IMR-90 (cell line): ENCODE data around the gene STK35. TPM values are rescaled to one million over a fixed set of nuclear protein-coding genes. Genes with fewer than 3 reads are reported as not detected.

Source experiments
- ATAC-seq: fragments of 200-7000 bp; cut with Tn5 transposase; 2 replicates; pipeline ENCODE4 v1.9.1; 2020; ENCODE audit warnings: low read depth, mild to moderate bottlenecking, moderate library complexity
- BruUV-seq: library from RNA; stranded (reverse); fragments of 400-500 nt; replicated peaks from 2 replicates; lab custom pipeline; 2021; lab: Mats Ljungman, UMichigan
- CTCF ChIA-PET: fragments of 300-600 bp; formaldehyde crosslinking; extraction: SDS; loops from one replicate; lab custom pipeline; 2021; ENCODE audit warnings: antibody characterized with exemption; lab: Yijun Ruan, JAX
- POLR2A ChIA-PET: fragments of 300-600 bp; sonication (Branson Sonifier 250); formaldehyde crosslinking; loops from one replicate; lab custom pipeline; 2022; ENCODE audit warnings: antibody characterized with exemption; ENCODE audit not compliant: unreplicated experiment; lab: Charles Lee
- DNase-seq: peaks from one replicate; pipeline ENCODE4 v3.0.0; 2013
- H2AFZ ChIP-seq: replicated peaks from 2 replicates; pipeline ENCODE3; 2013; ENCODE audit warnings: low read length, mild to moderate bottlenecking; ENCODE audit not compliant: poor library complexity
- H2AK5ac ChIP-seq: 2 replicates; pipeline ENCODE4 v1.6.1; 2013; ENCODE audit warnings: low read depth, low read length, inconsistent platforms
- H2AK9ac ChIP-seq: replicated peaks from 2 replicates; pipeline ENCODE3; 2013; ENCODE audit warnings: mild to moderate bottlenecking, low read depth, low read length, moderate library complexity; ENCODE audit not compliant: poor library complexity
- H2BK120ac ChIP-seq: 2 replicates; pipeline ENCODE4 v1.6.1; 2013; ENCODE audit warnings: low read depth, low read length, inconsistent platforms
- H2BK15ac ChIP-seq: 3 replicates; pipeline ENCODE4 v1.6.1; 2013; ENCODE audit warnings: low read depth, low read length, inconsistent platforms
- H2BK20ac ChIP-seq: 2 replicates; pipeline ENCODE4 v1.6.1; 2013; ENCODE audit warnings: low read depth, mild to moderate bottlenecking, inconsistent platforms, low read length, moderate library complexity
- H2BK5ac ChIP-seq: 2 replicates; pipeline ENCODE4 v1.6.1; 2013; ENCODE audit warnings: mild to moderate bottlenecking, low read depth, low read length, inconsistent platforms; ENCODE audit not compliant: poor library complexity, severe bottlenecking
- H3K14ac ChIP-seq: replicated peaks from 2 replicates; pipeline ENCODE4 v1.6.1; 2013; ENCODE audit warnings: low read depth, low read length, inconsistent platforms
- H3K18ac ChIP-seq: 2 replicates; pipeline ENCODE4 v1.6.1; 2013; ENCODE audit warnings: low read depth, low read length, control low read depth
- H3K23ac ChIP-seq: 2 replicates; pipeline ENCODE4 v1.6.1; 2013; ENCODE audit warnings: low read depth, low read length, inconsistent platforms
- H3K27ac ChIP-seq: 2 replicates; pipeline ENCODE4 v1.5.1; 2013; ENCODE audit warnings: mild to moderate bottlenecking, control low read depth, low read length; ENCODE audit not compliant: insufficient read depth
- H3K27me3 ChIP-seq: 2 replicates; pipeline ENCODE4 v1.6.1; 2013; ENCODE audit warnings: low read length; ENCODE audit not compliant: control insufficient read depth, insufficient read depth
- H3K36me3 ChIP-seq: 2 replicates; pipeline ENCODE4 v1.6.1; 2013; ENCODE audit warnings: low read length, mixed read lengths; ENCODE audit not compliant: control insufficient read depth, insufficient read depth
- H3K4ac ChIP-seq: 2 replicates; pipeline ENCODE4 v1.6.1; 2013; ENCODE audit warnings: low read depth, low read length, inconsistent platforms
- H3K4me1 ChIP-seq: 2 replicates; pipeline ENCODE4 v1.6.1; 2013; ENCODE audit warnings: low read length, mixed read lengths; ENCODE audit not compliant: control insufficient read depth, insufficient read depth
- H3K4me2 ChIP-seq: 2 replicates; pipeline ENCODE4 v1.6.1; 2013; ENCODE audit warnings: low read depth, mild to moderate bottlenecking, control low read depth, low read length, moderate library complexity
- H3K4me3 ChIP-seq: 2 replicates; pipeline ENCODE4 v1.5.1; 2013; ENCODE audit warnings: low read depth, mild to moderate bottlenecking, control low read depth, low read length, moderate library complexity; ENCODE audit not compliant: insufficient read depth
- H3K56ac ChIP-seq: 2 replicates; pipeline ENCODE4 v1.6.1; 2013; ENCODE audit warnings: low read length, inconsistent platforms; ENCODE audit not compliant: insufficient read depth; ENCODE audit errors: extremely low read depth
- H3K79me1 ChIP-seq, 2 experiments: 2 replicates each; pipeline ENCODE4 v1.6.1; 2013; ENCODE audit warnings: low read length in 2 of 2, inconsistent platforms in 1 of 2, low read depth in 1 of 2
- H3K9ac ChIP-seq: 2 replicates; pipeline ENCODE4 v1.6.1; 2013; ENCODE audit warnings: low read depth, low read length, control low read depth
- H3K9me1 ChIP-seq: 2 replicates; pipeline ENCODE4 v1.6.1; 2013; ENCODE audit warnings: low read length, inconsistent platforms; ENCODE audit not compliant: insufficient read depth
- H3K9me3 ChIP-seq: 2 replicates; pipeline ENCODE4 v1.6.1; 2013; ENCODE audit warnings: low read length; ENCODE audit not compliant: control insufficient read depth, insufficient read depth
- H4K20me1 ChIP-seq: 2 replicates; pipeline ENCODE4 v1.6.1; 2013; ENCODE audit warnings: low read length, inconsistent platforms; ENCODE audit not compliant: insufficient read depth
- H4K5ac ChIP-seq: 2 replicates; pipeline ENCODE4 v1.6.1; 2013; ENCODE audit warnings: mild to moderate bottlenecking, low read depth, low read length, control low read depth
- H4K8ac ChIP-seq, 2 experiments: 2 replicates each; pipeline ENCODE4 v1.6.1; 2013; ENCODE audit warnings: low read depth in 2 of 2, low read length in 2 of 2, control low read depth in 1 of 2, inconsistent platforms in 1 of 2
- H4K91ac ChIP-seq: 2 replicates; pipeline ENCODE4 v1.6.1; 2013; ENCODE audit warnings: low read depth, low read length, inconsistent platforms; ENCODE audit not compliant: insufficient read depth
- BHLHE40 ChIP-seq: fragments of 150-350 bp; IDR thresholded peaks from 2 replicates; pipeline ENCODE4 v1.6.1; 2016; ENCODE audit warnings: mild to moderate bottlenecking, low read depth, low read length
- CEBPB ChIP-seq: IDR thresholded peaks from 2 replicates; pipeline ENCODE4 v1.6.1; 2012; ENCODE audit warnings: low read depth, low read length, improper control_type of control experiment
- CHD1 ChIP-seq: IDR thresholded peaks from 2 replicates; pipeline ENCODE4 v1.6.1; 2012; ENCODE audit warnings: low read depth, low read length, improper control_type of control experiment
- CTCF ChIP-seq: conservative IDR thresholded peaks from 2 replicates; pipeline ENCODE4 v1.5.1; 2012; ENCODE audit warnings: mild to moderate bottlenecking, low read depth, low read length, improper control_type of control experiment
- ELK1 ChIP-seq: fragments of 150-350 bp; IDR thresholded peaks from 2 replicates; pipeline ENCODE4 v1.6.1; 2016; ENCODE audit warnings: low read depth, mild to moderate bottlenecking, low read length, moderate library complexity, borderline replicate concordance
- FOS ChIP-seq: fragments of 150-350 bp; IDR thresholded peaks from 2 replicates; pipeline ENCODE4 v1.6.1; 2016; ENCODE audit warnings: low read depth, low read length
- MAFK ChIP-seq: IDR thresholded peaks from 2 replicates; pipeline ENCODE4 v1.6.1; 2012; ENCODE audit warnings: low read depth, low read length, improper control_type of control experiment
- MAZ ChIP-seq: IDR thresholded peaks from 2 replicates; pipeline ENCODE4 v1.6.1; 2012; ENCODE audit warnings: low read depth, mild to moderate bottlenecking, low read length, improper control_type of control experiment, moderate library complexity, borderline replicate concordance
- MXI1 ChIP-seq: IDR thresholded peaks from 2 replicates; pipeline ENCODE4 v1.6.1; 2012; ENCODE audit warnings: low read depth, mild to moderate bottlenecking, low read length, moderate library complexity, borderline replicate concordance
- NFE2L2 ChIP-seq: fragments of 150-350 bp; IDR thresholded peaks from 2 replicates; pipeline ENCODE4 v1.6.1; 2016; ENCODE audit warnings: low read depth, mild to moderate bottlenecking, low read length
- POLR2A ChIP-seq: IDR thresholded peaks from 2 replicates; pipeline ENCODE4 v1.6.1; 2012; ENCODE audit warnings: mild to moderate bottlenecking, low read depth, low read length
- RCOR1 ChIP-seq: IDR thresholded peaks from 2 replicates; pipeline ENCODE4 v1.6.1; 2012; ENCODE audit warnings: mild to moderate bottlenecking, low read length, improper control_type of control experiment; ENCODE audit not compliant: insufficient replicate concordance
- RFX5 ChIP-seq: IDR thresholded peaks from 2 replicates; pipeline ENCODE4 v1.8.0; 2012; ENCODE audit warnings: low read depth, mild to moderate bottlenecking, low read length, moderate library complexity
- SMC3 ChIP-seq: fragments of 150-350 bp; IDR thresholded peaks from 2 replicates; pipeline ENCODE4 v1.6.1; 2016; ENCODE audit warnings: low read depth, mild to moderate bottlenecking, antibody characterized with exemption, low read length, moderate library complexity
- USF2 ChIP-seq: fragments of 150-350 bp; IDR thresholded peaks from 2 replicates; pipeline ENCODE4 v1.6.1; 2017; ENCODE audit warnings: mild to moderate bottlenecking, antibody characterized with exemption, low read length, low read depth
- WGBS, 2 experiments: methylation state at CpG; one replicate each; pipeline versions ENCODE4 v1.1.5 to v1.1.7; 2013; ENCODE audit warnings: missing lambda C conversion rate in 2 of 2; ENCODE audit not compliant: insufficient read length in 1 of 2; ENCODE audit errors: extremely low coverage in 2 of 2; 5-methylcytosine and 5-hydroxymethylcytosine counted together
- dilution Hi-C: fragments of 300-500 bp; cut with HindIII; formaldehyde crosslinking; loops from one replicate; pipeline ENCODE4 v1.14.3; 2018; ENCODE audit warnings: low sequenced_read_pairs; ENCODE audit not compliant: unreplicated experiment
- in situ Hi-C: fragments of 300-500 bp; cut with MboI; formaldehyde crosslinking; loops from 3 replicates; pipeline ENCODE4 v1.14.3; 2019; ENCODE audit warnings: low sequenced_read_pairs, inconsistent platforms, mixed read lengths
- intact Hi-C: fragments of 100-400 bp; cut with micrococcal nuclease; formaldehyde crosslinking; loops from 2 replicates; pipeline ENCODE4 v1.10.0; 2022
- polyA plus RNA-seq, 3 experiments: library from polyadenylated mRNA; depleted of rRNA; stranded (reverse); fragments of >200 nt; gene quantifications; 2 replicates each; pipeline ENCODE4 v1.2.3, GENCODE V29; 2012; ENCODE audit warnings: low replicate concordance in 1 of 3
- total RNA-seq: library from RNA; depleted of rRNA; stranded (reverse); fragments of >200 nt; gene quantifications from 2 replicates; pipeline ENCODE4 v1.2.3, GENCODE V29; 2012

The STK35 gene
- total and polyA plus RNA-seq, 2 of the 4 experiments (the other 2 are of a cell fraction): 11.1 to 12.0 TPM

DNA sequence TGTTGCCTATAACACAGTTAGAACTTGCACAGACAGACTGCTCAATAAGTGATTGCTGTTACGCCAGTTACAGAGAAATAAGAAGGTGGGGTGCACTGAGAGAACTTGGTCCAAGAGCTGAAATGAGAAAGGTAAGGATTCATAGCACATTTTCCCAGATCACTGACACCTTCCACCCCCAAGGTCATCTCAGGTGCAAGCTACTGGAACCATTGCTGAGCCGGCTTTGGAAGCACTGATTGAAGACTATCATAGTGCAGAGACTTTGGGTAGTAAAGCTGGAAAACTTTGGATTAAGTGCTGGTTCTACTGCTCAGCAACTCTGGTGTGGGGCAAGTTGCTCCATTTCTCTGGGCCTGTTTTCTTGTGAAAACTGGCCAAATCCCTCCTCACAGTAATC lies 38.1 kb downstream of the STK35 start:
- intact Hi-C loops (loop anchor here (5.0 kb wide), 1 partner anchor 37 kb away; the partner anchor contains the start of gene STK35), dilution Hi-C loops (no loop called here), in situ Hi-C loops (no loop called here)
- ATAC-seq (no peak), DNase-seq (no peak)
- H3K4me3 ChIP-seq: no peak overlapping the region
- no peak overlapping the region for H3K56ac ChIP-seq
- H3K27ac ChIP-seq: no peak overlapping the region
- H3K14ac ChIP-seq: no peak overlapping the region
- H2AFZ ChIP-seq: no peak overlapping the region
- H3K4me1 ChIP-seq: peaks cover 31% of the 10 kb centered on the region
- H3K23ac ChIP-seq: no peak overlapping the region
- no peak overlapping the region for H2AK9ac ChIP-seq
- CTCF ChIA-PET: no interaction called here
- H4K91ac ChIP-seq: no peak overlapping the region
- H2BK15ac ChIP-seq: no peak overlapping the region
- no peak overlapping the region for H2BK20ac ChIP-seq
- no peak overlapping the region for H3K9ac ChIP-seq
- no TSS peak for BruUV-seq
- no peaks in the 10 kb centered on the region for H3K27me3 ChIP-seq
- peak overlapping the region; percentile 24; the same call in 1 of the 2 replicates for H2AK5ac ChIP-seq
- TF ChIP-seq POLR2A: no peak
- TF ChIP-seq RFX5: no peak
- no peak for TF ChIP-seq MAZ
- TF ChIP-seq MXI1: no peak
- TF ChIP-seq FOS: no peak
- no peak for TF ChIP-seq NFE2L2
- TF ChIP-seq CEBPB: no peak
- no peak for TF ChIP-seq RCOR1
- no peak for TF ChIP-seq CHD1
- TF ChIP-seq CTCF: no peak
- TF ChIP-seq ELK1: no peak
- TF ChIP-seq SMC3: no peak
- no peak for TF ChIP-seq USF2
- TF ChIP-seq MAFK: no peak
- no peak for TF ChIP-seq BHLHE40
- H2BK5ac ChIP-seq: no peak overlapping the region
- no peak overlapping the region for H4K8ac ChIP-seq
- no peak overlapping the region for H3K4ac ChIP-seq
- POLR2A ChIA-PET: no interaction called here
- no peak overlapping the region for H3K4me2 ChIP-seq
- peaks cover 19% of the 10 kb centered on the region for H3K9me1 ChIP-seq
- no CpG with 5 or more reads among the region's 2 CpGs for WGBS, 2 experiments
- H4K5ac ChIP-seq: 0 out of 2 replicates have a peak overlapping the region, but pooled peaks have one; percentile 47
- peaks cover 57 to 93% of the 10 kb centered on the region in 2 experiments for H3K79me1 ChIP-seq
- peak overlapping the region; percentile 22; the same call in 1 of the 2 replicates for H3K18ac ChIP-seq
- H4K20me1 ChIP-seq: peaks cover 26% of the 10 kb centered on the region
- no peaks in the 10 kb centered on the region for H3K9me3 ChIP-seq
- peaks cover 7% of the 10 kb centered on the region for H3K36me3 ChIP-seq
- H2BK120ac ChIP-seq: no peak overlapping the region
